HCT116 (cell line): Measurements from ENCODE around the gene CAMP. TPM values are rescaled to one million over a fixed set of nuclear protein-coding genes. Genes with fewer than 3 reads are reported as not detected.

ENCODE experiments used
- ATAC-seq: fragments of 200-7000 bp; cut with Tn5 transposase; 2 replicates; pipeline ENCODE4 v1.9.1; 2020; ENCODE audit warnings: mild to moderate bottlenecking, moderate library complexity
- BruUV-seq: library from RNA; stranded (reverse); fragments of 400-500 nt; replicated peaks from 2 replicates; lab custom pipeline; 2021; lab: Mats Ljungman, UMichigan
- CTCF ChIA-PET: fragments of 300-600 bp; sonication (Branson Sonifier 250); formaldehyde crosslinking; loops from one replicate; lab custom pipeline; 2021; ENCODE audit warnings: antibody characterized with exemption; lab: Charles Lee
- POLR2A ChIA-PET: fragments of 300-600, 350-600 bp; sonication (Branson Sonifier 250); formaldehyde crosslinking; loops from one replicate; lab custom pipeline; 2021; ENCODE audit warnings: antibody characterized with exemption; lab: Charles Lee
- RAD21 ChIA-PET, 2 experiments: fragments of 300-600 bp; sonication (Branson Sonifier 250); formaldehyde crosslinking; loops; one replicate each; lab custom pipeline; 2023; ENCODE audit warnings: low total read pairs in 2 of 2; ENCODE audit not compliant: uncharacterized antibody in 2 of 2, unreplicated experiment in 2 of 2, low non-redundant PET in 1 of 2; lab: Charles Lee
- DNase-seq: peaks from one replicate; pipeline ENCODE4 v3.0.0-alpha.2; 2010; ENCODE audit warnings: low read depth, low spot score
- H2AFZ ChIP-seq: fragments of 200-600 bp; shearing (Covaris generic), sonication (generic); 2 replicates; pipeline ENCODE4 v1.6.1; 2017; ENCODE audit warnings: low read depth, mixed run types, mixed read lengths, antibody characterized with exemption, low read length; ENCODE audit not compliant: poor library complexity, severe bottlenecking
- H3K27ac ChIP-seq: 2 replicates; pipeline ENCODE4 v1.5.1; 2012; ENCODE audit warnings: low read depth, low read length
- H3K27me3 ChIP-seq: fragments of 200-600 bp; sonication (generic); 2 replicates; pipeline ENCODE4 v1.6.1; 2016; ENCODE audit warnings: mixed run types, low read length, mixed read lengths; ENCODE audit not compliant: insufficient read depth
- H3K36me3 ChIP-seq, 2 experiments: fragments of 200-500 bp in 1 of 2; fragments of 200-600 bp in 1 of 2; sonication (Bioruptor generic) in 1 of 2; sonication (generic) in 1 of 2; 2 replicates each; pipeline versions ENCODE4 v1.5.1 to v1.6.1; 2014 to 2016; ENCODE audit warnings: low read length in 2 of 2, inconsistent platforms in 1 of 2, mixed read lengths in 1 of 2, mixed run types in 1 of 2; ENCODE audit not compliant: insufficient read depth in 2 of 2, control insufficient read depth in 1 of 2
- H3K4me1 ChIP-seq, 2 experiments: fragments of 200-600 bp in 1 of 2; sonication (generic) in 1 of 2; 2 replicates each; pipeline versions ENCODE4 v1.5.1 to v1.6.1; 2012 to 2017; ENCODE audit warnings: low read length in 2 of 2, inconsistent platforms in 1 of 2, mild to moderate bottlenecking in 1 of 2, mixed read lengths in 1 of 2, mixed run types in 1 of 2, moderate library complexity in 1 of 2; ENCODE audit not compliant: insufficient read depth in 2 of 2, control insufficient read depth in 1 of 2
- H3K4me2 ChIP-seq: fragments of 200-600 bp; sonication (generic); 2 replicates; pipeline ENCODE4 v1.6.1; 2017; ENCODE audit warnings: mixed run types, low read length, mixed read lengths
- H3K4me3 ChIP-seq, 2 experiments: fragments of 200-600 bp in 1 of 2; sonication (generic) in 1 of 2; replicated peaks in 1 of 2; 2 replicates each; pipeline ENCODE4 v1.5.1; 2011 to 2016; ENCODE audit warnings: low read length in 2 of 2, control low read depth in 1 of 2, low read depth in 1 of 2, mild to moderate bottlenecking in 1 of 2, mixed read lengths in 1 of 2, mixed run types in 1 of 2
- H3K79me2 ChIP-seq: fragments of 200-600 bp; sonication (generic); 2 replicates; pipeline ENCODE4 v1.6.1; 2017; ENCODE audit warnings: mild to moderate bottlenecking, mixed run types, low read length, moderate library complexity, mixed read lengths; ENCODE audit not compliant: insufficient read depth
- H3K9ac ChIP-seq: fragments of 200-600 bp; sonication (generic); 2 replicates; pipeline ENCODE4 v1.6.1; 2016; ENCODE audit warnings: low read length, mixed read lengths
- H3K9me2 ChIP-seq: fragments of 200-600 bp; sonication (generic), shearing (Covaris generic); 2 replicates; pipeline ENCODE4 v1.6.1; 2017; ENCODE audit warnings: mixed run types, mild to moderate bottlenecking, moderate library complexity; ENCODE audit not compliant: insufficient read depth
- H3K9me3 ChIP-seq, 2 experiments: fragments of 200-500 bp in 1 of 2; fragments of 200-600 bp in 1 of 2; sonication (Bioruptor generic) in 1 of 2; sonication (generic) in 1 of 2; 2 replicates each; pipeline ENCODE4 v1.6.1; 2014 to 2017; ENCODE audit warnings: low read length in 2 of 2, mixed read lengths in 2 of 2, inconsistent platforms in 1 of 2, low read depth in 1 of 2, mild to moderate bottlenecking in 1 of 2, mixed run types in 1 of 2, moderate library complexity in 1 of 2; ENCODE audit not compliant: control insufficient read depth in 1 of 2, insufficient read depth in 1 of 2
- H4K20me1 ChIP-seq: fragments of 200-600 bp; sonication (generic), shearing (Covaris generic); 2 replicates; pipeline ENCODE4 v1.6.1; 2017; ENCODE audit warnings: mixed run types, mild to moderate bottlenecking, moderate library complexity; ENCODE audit not compliant: insufficient read depth
- ATF3 ChIP-seq: IDR thresholded peaks from 2 replicates; pipeline ENCODE4 v1.6.1; 2012
- CEBPB ChIP-seq: IDR thresholded peaks from 2 replicates; pipeline ENCODE4 v1.6.1; 2012; ENCODE audit warnings: low read depth
- CTCF ChIP-seq, 3 experiments: fragments of 200-600 bp in 1 of 3; sonication (generic) in 1 of 3; IDR thresholded peaks in 2 of 3; conservative IDR thresholded peaks in 1 of 3; 2 replicates each; pipeline ENCODE4 v1.5.1; 2012 to 2017; ENCODE audit warnings: low read depth in 2 of 3, low read length in 2 of 3, antibody characterized with exemption in 1 of 3, borderline replicate concordance in 1 of 3, control low read depth in 1 of 3, mild to moderate bottlenecking in 1 of 3, mixed read lengths in 1 of 3, mixed run types in 1 of 3, moderate library complexity in 1 of 3; ENCODE audit not compliant: insufficient read depth in 1 of 3
- ELF1 ChIP-seq: IDR thresholded peaks from 2 replicates; pipeline ENCODE4 v1.6.1; 2012; ENCODE audit warnings: low read depth, borderline replicate concordance
- EZH2 ChIP-seq: fragments of 200-600 bp; sonication (generic); IDR thresholded peaks from 2 replicates; pipeline ENCODE4 v1.6.1; 2017; ENCODE audit warnings: antibody characterized with exemption, mixed run types
- EZH2phosphoT487 ChIP-seq: fragments of 200-600 bp; IDR thresholded peaks from 2 replicates; pipeline ENCODE4 v1.6.1; 2018; ENCODE audit warnings: antibody characterized with exemption, borderline replicate concordance
- FOSL1 ChIP-seq: IDR thresholded peaks from 2 replicates; pipeline ENCODE4 v1.6.1; 2012; ENCODE audit warnings: low read depth
- JUND ChIP-seq: IDR thresholded peaks from 2 replicates; pipeline ENCODE4 v1.6.1; 2012
- MAX ChIP-seq: IDR thresholded peaks from 2 replicates; pipeline ENCODE4 v1.6.1; 2012
- POLR2A ChIP-seq: IDR thresholded peaks from 2 replicates; pipeline ENCODE4 v1.7.0; 2011; ENCODE audit warnings: borderline replicate concordance; ENCODE audit not compliant: insufficient read depth, insufficient read length; ENCODE audit errors: extremely low read depth
- POLR2AphosphoS5 ChIP-seq: IDR thresholded peaks from 2 replicates; pipeline ENCODE4 v1.6.1; 2011; ENCODE audit warnings: mild to moderate bottlenecking, low read depth, low read length, moderate library complexity
- REST ChIP-seq: IDR thresholded peaks from 2 replicates; pipeline ENCODE4 v1.6.1; 2012; ENCODE audit warnings: low read depth
- SIN3A ChIP-seq: IDR thresholded peaks from 2 replicates; pipeline ENCODE4 v1.6.1; 2012; ENCODE audit warnings: low read depth
- SP1 ChIP-seq: IDR thresholded peaks from 2 replicates; pipeline ENCODE4 v1.6.1; 2012; ENCODE audit warnings: low read depth
- SRF ChIP-seq: IDR thresholded peaks from 2 replicates; pipeline ENCODE4 v1.6.1; 2012; ENCODE audit warnings: low read depth
- TCF7L2 ChIP-seq: IDR thresholded peaks from 2 replicates; pipeline ENCODE4 v1.7.0; 2011; ENCODE audit warnings: borderline replicate concordance, inconsistent platforms; ENCODE audit not compliant: insufficient read depth, insufficient read length; ENCODE audit errors: extremely low read depth
- YY1 ChIP-seq: IDR thresholded peaks from 2 replicates; pipeline ENCODE4 v1.6.1; 2011; ENCODE audit warnings: low read length, low read depth, moderate library complexity, mild to moderate bottlenecking; ENCODE audit not compliant: insufficient replicate concordance; ENCODE audit errors: extremely low read depth
- ZBTB33 ChIP-seq: IDR thresholded peaks from 2 replicates; pipeline ENCODE4 v1.6.1; 2011; ENCODE audit warnings: mild to moderate bottlenecking, low read length, moderate library complexity; ENCODE audit not compliant: insufficient replicate concordance; ENCODE audit errors: extremely low read depth
- ZFX ChIP-seq: fragments of 450-650 bp; IDR thresholded peaks from 2 replicates; pipeline ENCODE4 v1.6.1; 2017
- ZNF274 ChIP-seq: fragments of 200-500 bp; sonication (Bioruptor generic); IDR thresholded peaks from 2 replicates; pipeline ENCODE4 v1.6.1; 2014; ENCODE audit warnings: mild to moderate bottlenecking, low read depth, low read length, inconsistent platforms
- intact Hi-C: fragments of 100-400 bp; cut with micrococcal nuclease; formaldehyde crosslinking; loops from 2 replicates; pipeline ENCODE4 v1.10.0; 2022
- total RNA-seq: library from RNA; stranded (reverse); gene quantifications from one replicate; pipeline ENCODE4 v1.2.1, GENCODE V29; 2021; ENCODE audit not compliant: unreplicated experiment

CAMP gene
- total RNA-seq, 1 experiment from 2014 or later, result not detected

GRCh38 chr3:48256557-48256956 is 33.3 kb downstream of the CAMP start:
- ChIA-PET RAD21 (no interaction called here), POLR2A (no interaction called here)
- BruUV-seq, result no TSS peak
- Histone ChIP-seq H3K27ac (no peak overlapping the region), H3K9me2 (no peaks in the 10 kb centered on the region), H4K20me1 (no peaks in the 10 kb centered on the region; the same call in 1 of the 2 replicates), H3K9ac (no peak overlapping the region), H3K79me2 (peaks cover 43% of the 10 kb centered on the region), H3K4me3 (no peak overlapping the region), H3K4me1 (no peaks in the 10 kb centered on the region)
- TF ChIP-seq CTCF (IDR thresholded peaks at IDR 0.05 in 2 of 3, conservative IDR thresholded peaks at IDR 0.05 in 1 of 3; ENCODE audit: borderline replicate concordance in 1 of 3, insufficient read depth in 1 of 3, low read depth in 2 of 3, low read length in 2 of 3) (no peak), FOSL1 (no peak), ELF1 (no peak), SRF (no peak), JUND (no peak), ZNF274 (no peak), EZH2 (no peak), YY1 (no peak), CEBPB (no peak), EZH2phosphoT487 (no peak), POLR2AphosphoS5 (no peak), SIN3A (no peak), SP1 (no peak), REST (no peak), MAX (no peak), ATF3 (no peak), ZBTB33 (no peak), POLR2A (no peak), TCF7L2 (no peak), ZFX (no peak)
- TF ChIP-seq, all 23 proteins: peak for 0
- intact Hi-C loops, result no loop called here
- DNase-seq, result no peak
- Histone ChIP-seq H3K9me3 (no peaks in the 10 kb centered on the region), H3K36me3 (peaks cover 2 to 9% of the 10 kb centered on the region in 2 experiments; a peak in 2 of 4 replicates), H3K4me2 (no peak overlapping the region), H2AFZ (no peak overlapping the region), H3K27me3 (no peaks in the 10 kb centered on the region)
- CTCF ChIA-PET, result no interaction called here
- ATAC-seq, result no peak
